ENCODE results near the gene NDUFA6. TPM values are rescaled to one million over a fixed set of nuclear protein-coding genes. Genes with fewer than 3 reads are reported as not detected.

NDUFA6 gene
- total and polyA plus RNA-seq, 2 of the 13 experiments (the other 11 are each of a cell fraction or from before 2014, with no cell fraction given): 68.5 to 87.8 TPM

DNA sequence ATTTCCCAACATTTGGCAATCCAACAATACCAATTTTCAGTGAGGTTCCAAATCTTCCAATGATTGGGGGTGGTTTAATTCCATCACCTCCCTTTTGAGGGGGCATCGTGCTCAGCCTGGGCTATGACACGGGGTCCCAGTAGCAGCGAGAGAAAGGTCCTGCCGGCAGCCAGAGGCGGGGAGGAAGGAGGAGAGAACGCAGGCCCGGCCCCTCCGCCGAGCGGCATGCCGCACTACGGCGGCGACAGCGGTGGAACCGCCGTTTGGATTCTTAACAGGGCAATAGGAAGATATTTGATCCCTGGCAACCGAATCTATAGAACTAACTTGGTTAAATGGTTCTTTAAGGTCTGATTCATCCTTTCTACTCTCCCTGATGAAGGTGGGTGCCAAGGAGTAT lies 18.3 kb upstream of the NDUFA6 start:
- no peak overlapping the region for H3K9ac ChIP-seq (ENCODE audit: insufficient read depth, low read depth, low read length)
- in situ Hi-C loops (cut with HindIII; ENCODE audit: extremely low pct_ligation_motif_present, low pct_unique_long_range_greater_than_20kb) (no loop called here), intact Hi-C loops (cut with micrococcal nuclease; ENCODE audit: unreplicated experiment) (no loop called here)
- no peak overlapping the region for H3K4me3 ChIP-seq (replicated peaks in 1 of 3; ENCODE audit: insufficient read depth in 1 of 3, low read depth in 2 of 3, low read length in 3 of 3)
- no peaks in the 10 kb centered on the region for H3K36me3 ChIP-seq (replicated peaks in 1 of 2; ENCODE audit: control insufficient read depth in 1 of 2, insufficient read depth in 2 of 2, low read length in 2 of 2)
- no peak for ATAC-seq
- no peak overlapping the region for H3K27ac ChIP-seq (ENCODE audit: extremely low read length, insufficient read depth, low read length)
- H3K4me1 ChIP-seq (ENCODE audit: insufficient read depth, low read length): no peaks in the 10 kb centered on the region
- DNase-seq (ENCODE audit: low spot score): no peak
- CTCF ChIA-PET (ENCODE audit: low intra/inter-chr PET ratio, low total read pairs): no interaction called here
- H3K4me2 ChIP-seq (ENCODE audit: low read depth, low read length): no peak overlapping the region
- no peak for FAIRE-seq
- no peak overlapping the region for H2AFZ ChIP-seq (ENCODE audit: low read length)
- TF ChIP-seq PLRG1 (conservative IDR thresholded peaks at IDR 0.05) (no peak), GABPA (IDR thresholded peaks at IDR 0.05; ENCODE audit: low read depth, low read length) (no peak), GABPA (CRISPR knock-in tag; IDR thresholded peaks at IDR 0.05; ENCODE audit: low read depth) (no peak), ARNT (IDR thresholded peaks at IDR 0.05) (no peak), ZNF232 (CRISPR knock-in tag; IDR thresholded peaks at IDR 0.05; ENCODE audit: borderline replicate concordance) (no peak), ZNF644 (CRISPR knock-in tag; IDR thresholded peaks at IDR 0.05; ENCODE audit: low read depth) (no peak), TCF7L2 (IDR thresholded peaks at IDR 0.05; ENCODE audit: low read depth, low read length) (no peak), SALL2 (CRISPR knock-in tag; IDR thresholded peaks at IDR 0.05) (no peak), AKAP8 (CRISPR knock-in tag; IDR thresholded peaks at IDR 0.05) (no peak), NFE2 (CRISPR knock-in tag; IDR thresholded peaks at IDR 0.05) (no peak), ZNF879 (CRISPR knock-in tag; IDR thresholded peaks at IDR 0.05) (no peak), ZNF567 (CRISPR knock-in tag; IDR thresholded peaks at IDR 0.05; ENCODE audit: borderline replicate concordance) (no peak), ZNF878 (CRISPR knock-in tag; IDR thresholded peaks at IDR 0.05) (no peak)
- no peaks in the 10 kb centered on the region for H3K79me2 ChIP-seq (ENCODE audit: insufficient read depth, low read length)
- POLR2A ChIA-PET: no interaction called here
- H3K9me3 ChIP-seq (ENCODE audit: low read length): peaks cover 15% of the 10 kb centered on the region
- no TSS peak for BruUV-seq (replicated peaks)
- 92% methylated on average over 18 of the region's 18 CpGs for WGBS (ENCODE audit: low lambda C conversion rate)
- H4K20me1 ChIP-seq (ENCODE audit: insufficient read depth, low read length): no peaks in the 10 kb centered on the region
- H3K27me3 ChIP-seq (ENCODE audit: control insufficient read depth in 1 of 2, insufficient read depth in 2 of 2, low read length in 2 of 2): no peaks in the 10 kb centered on the region

Measured in HepG2 (cell line).